Measurements from ENCODE around the gene WDR5. TPM values are rescaled to one million over a fixed set of nuclear protein-coding genes. Genes with fewer than 3 reads are reported as not detected.
A peak's percentile ranks its signal among the peaks of the same experiment; 100 is the strongest.

The WDR5 gene
- total RNA-seq, 2 experiments from 2014 or later: 41.0 to 42.5 TPM

DNA sequence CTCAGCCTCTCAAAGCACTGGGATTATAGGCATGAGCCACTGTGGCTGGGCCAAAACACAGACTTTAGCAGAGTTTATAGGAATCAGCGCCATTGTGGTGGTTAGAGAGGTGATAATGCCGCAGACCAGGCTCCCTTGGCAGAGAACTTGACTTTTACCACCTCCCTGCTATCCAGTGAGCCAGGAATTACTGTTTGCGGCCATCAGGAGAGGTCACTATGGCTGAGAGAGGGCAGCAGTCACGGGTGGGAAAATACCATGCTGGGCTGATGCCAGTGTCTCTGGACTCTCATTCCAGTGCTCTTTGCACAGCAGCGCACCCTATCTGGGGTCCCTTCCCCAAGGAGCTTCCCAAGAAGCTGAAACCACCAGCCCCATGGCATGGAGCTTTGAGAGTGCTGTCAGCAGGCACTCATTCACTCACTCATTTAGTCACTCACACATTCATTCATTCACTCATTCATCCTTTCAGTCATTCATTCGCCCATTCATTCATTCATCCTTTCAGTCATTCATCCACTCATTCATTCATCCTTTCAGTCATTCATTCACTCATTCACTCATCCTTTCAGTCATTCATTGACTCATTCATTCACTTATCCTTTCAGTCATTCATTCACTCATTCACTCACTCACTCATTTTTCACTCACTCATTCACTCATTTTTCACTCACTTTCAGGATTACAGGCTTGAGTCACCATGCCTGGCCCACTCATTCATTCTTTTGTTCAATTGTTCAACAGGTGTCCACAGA is 55.8 kb downstream of the WDR5 start:
- Mint-ChIP-seq H3K4me3 (no peak overlapping the region), H3K9me3 (no peaks in the 10 kb centered on the region), H3K27ac (no peak overlapping the region), H3K4me1 (peaks cover 9% of the 10 kb centered on the region), H3K36me3 (ENCODE audit: low read depth) (no peaks in the 10 kb centered on the region), H3K27me3 (peaks cover 9% of the 10 kb centered on the region)
- ChIA-PET POLR2A (no interaction called here), CTCF (no interaction called here)
- DNase-seq: no peak

DNA sequence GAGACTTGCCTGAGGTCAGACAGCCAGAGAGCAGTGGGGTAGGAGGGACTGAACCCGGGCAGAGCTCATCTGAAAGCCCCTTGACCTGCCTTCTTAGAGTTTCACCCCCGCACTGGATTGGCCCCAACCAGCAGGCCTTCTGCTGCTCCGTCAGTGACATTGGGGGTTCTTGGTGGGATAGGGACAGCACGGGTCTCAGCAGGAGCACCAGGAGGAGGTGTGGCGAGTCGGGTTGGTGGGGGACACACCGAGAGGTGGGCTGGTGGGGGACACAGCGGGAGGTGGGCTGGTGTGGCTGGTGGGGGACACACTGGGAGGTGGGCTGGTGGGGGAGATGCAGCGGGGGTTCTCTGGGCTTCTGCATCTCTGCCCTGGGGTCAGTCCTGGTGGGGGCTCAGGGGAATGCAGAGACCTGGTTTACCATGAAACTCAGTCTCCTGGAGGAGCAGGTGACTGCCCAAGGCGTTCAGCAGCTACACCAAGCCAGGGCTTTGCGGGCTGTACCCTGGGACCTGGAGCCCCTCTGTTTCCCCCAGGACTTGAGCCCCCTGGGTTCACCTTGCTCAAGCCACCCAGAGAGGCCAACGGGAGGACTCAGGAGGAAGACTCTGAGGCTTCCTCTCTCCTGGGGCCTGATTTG is 56.5 kb downstream of the WDR5 start:
- Mint-ChIP-seq H3K9me3 (no peaks in the 10 kb centered on the region), H3K27me3 (peaks cover 9% of the 10 kb centered on the region), H3K36me3 (ENCODE audit: low read depth) (no peaks in the 10 kb centered on the region), H3K27ac (no peak overlapping the region), H3K4me3 (no peak overlapping the region), H3K4me1 (peaks cover 13% of the 10 kb centered on the region)
- ChIA-PET POLR2A (no interaction called here), CTCF (no interaction called here)
- no peak for DNase-seq

DNA sequence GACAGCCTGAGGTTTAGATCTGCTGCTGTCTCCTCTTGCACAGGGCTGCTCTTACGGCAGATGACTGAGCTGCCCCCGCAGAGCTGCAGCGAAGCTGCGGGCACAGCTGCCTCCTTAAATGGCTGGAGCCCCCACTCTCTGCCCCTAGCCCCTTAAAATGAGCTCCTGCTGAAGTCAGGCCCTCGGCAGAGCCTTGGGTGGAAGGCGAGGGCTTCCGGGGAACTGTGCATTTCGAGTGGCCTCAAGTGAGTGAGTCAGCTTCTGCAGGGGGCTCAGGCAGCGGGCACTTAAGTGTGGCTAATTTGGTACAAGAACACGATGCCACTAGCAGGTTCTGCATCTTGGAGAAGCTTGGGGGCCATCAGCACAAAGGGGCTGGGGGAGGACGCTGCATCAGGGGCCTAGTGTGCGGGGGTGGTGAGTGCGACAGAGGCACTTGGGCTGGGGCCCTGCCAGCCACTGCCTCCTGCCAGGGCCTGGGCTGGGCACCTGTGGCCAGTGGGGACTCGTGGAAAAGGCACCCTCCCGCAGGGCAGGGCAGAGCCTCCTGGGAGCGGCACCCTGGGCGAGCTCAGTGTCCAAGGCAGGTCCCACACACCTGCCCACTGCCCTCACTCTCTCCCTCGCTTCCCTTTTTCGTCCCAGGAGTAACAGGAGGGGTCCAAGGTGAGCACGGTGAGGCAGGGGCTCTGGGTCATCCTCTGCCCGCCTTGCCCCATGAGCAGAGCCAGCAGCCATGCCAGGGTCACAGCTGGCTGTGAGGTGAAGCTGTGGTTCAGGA is 57.3 kb downstream of the WDR5 start:
- no peak for DNase-seq
- CTCF ChIA-PET: no interaction called here
- H3K4me1 Mint-ChIP-seq: peaks cover 17% of the 10 kb centered on the region
- H3K27me3 Mint-ChIP-seq: peaks cover 9% of the 10 kb centered on the region
- no peaks in the 10 kb centered on the region for H3K9me3 Mint-ChIP-seq
- H3K27ac Mint-ChIP-seq: no peak overlapping the region
- H3K4me3 Mint-ChIP-seq: no peak overlapping the region
- no peaks in the 10 kb centered on the region for H3K36me3 Mint-ChIP-seq (ENCODE audit: low read depth)
- POLR2A ChIA-PET: no interaction called here

DNA sequence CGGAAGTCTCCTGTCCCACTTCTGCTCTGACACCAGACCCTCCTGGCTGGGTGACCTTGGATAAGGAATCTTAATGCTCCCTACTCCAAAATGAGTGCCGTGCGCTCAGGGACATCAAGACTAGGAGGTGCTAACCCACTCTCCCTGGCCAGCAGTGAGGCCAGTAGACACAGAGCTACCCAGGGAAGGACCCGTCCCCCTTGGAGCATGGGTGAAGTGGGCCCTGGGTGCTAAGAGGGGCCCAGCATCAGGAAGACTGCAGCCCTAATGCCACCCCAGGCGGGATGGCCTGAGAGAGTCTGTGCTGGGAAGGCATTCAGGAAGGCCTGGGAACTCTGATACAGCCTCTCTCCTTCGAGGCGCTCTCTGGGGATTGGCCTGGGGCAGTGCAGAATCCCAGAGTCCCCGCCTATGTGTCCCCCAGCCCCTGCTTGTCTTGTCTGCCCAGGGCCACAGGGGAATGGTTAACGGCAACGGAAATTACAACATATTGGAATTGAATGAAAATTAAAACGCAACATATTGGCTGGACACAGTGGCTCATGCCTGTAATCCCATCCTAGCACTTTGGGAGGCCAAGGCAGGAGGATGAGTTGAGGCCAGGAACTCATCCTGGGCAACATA is 58.1 kb downstream of the WDR5 start:
- Mint-ChIP-seq H3K4me1 (peaks cover 22% of the 10 kb centered on the region), H3K4me3 (no peak overlapping the region), H3K27ac (no peak overlapping the region), H3K9me3 (no peaks in the 10 kb centered on the region), H3K27me3 (peaks cover 8% of the 10 kb centered on the region), H3K36me3 (ENCODE audit: low read depth) (no peaks in the 10 kb centered on the region)
- DNase-seq: no peak
- ChIA-PET POLR2A (no interaction called here), CTCF (no interaction called here)

DNA sequence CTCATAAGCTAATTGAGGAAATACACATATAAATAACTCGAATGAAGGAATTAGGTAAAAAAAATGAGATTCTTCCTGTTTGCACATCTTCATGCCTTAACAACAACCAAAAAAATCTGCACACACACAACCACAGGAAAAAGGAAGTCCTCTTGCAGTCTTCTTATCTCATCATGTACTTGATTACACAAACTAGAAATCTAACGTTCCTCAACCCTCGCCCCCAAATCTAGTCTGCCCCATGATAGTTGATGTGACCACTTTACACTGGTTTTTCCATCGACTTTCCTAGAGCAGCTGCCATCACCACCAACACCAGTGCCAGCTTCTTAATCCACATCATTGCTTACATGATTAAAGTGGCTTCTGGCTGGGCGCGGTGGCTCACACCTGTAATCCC is 59.7 kb downstream of the WDR5 start:
- peak; percentile 25 for DNase-seq
- peaks cover 3% of the 10 kb centered on the region for H3K27me3 Mint-ChIP-seq
- no peaks in the 10 kb centered on the region for H3K9me3 Mint-ChIP-seq
- no peaks in the 10 kb centered on the region for H3K36me3 Mint-ChIP-seq (ENCODE audit: low read depth)
- peak overlapping the region; percentile 65 for H3K27ac Mint-ChIP-seq
- POLR2A ChIA-PET: no interaction called here
- CTCF ChIA-PET: no interaction called here
- H3K4me3 Mint-ChIP-seq: no peak overlapping the region
- H3K4me1 Mint-ChIP-seq: peaks cover 23% of the 10 kb centered on the region

DNA sequence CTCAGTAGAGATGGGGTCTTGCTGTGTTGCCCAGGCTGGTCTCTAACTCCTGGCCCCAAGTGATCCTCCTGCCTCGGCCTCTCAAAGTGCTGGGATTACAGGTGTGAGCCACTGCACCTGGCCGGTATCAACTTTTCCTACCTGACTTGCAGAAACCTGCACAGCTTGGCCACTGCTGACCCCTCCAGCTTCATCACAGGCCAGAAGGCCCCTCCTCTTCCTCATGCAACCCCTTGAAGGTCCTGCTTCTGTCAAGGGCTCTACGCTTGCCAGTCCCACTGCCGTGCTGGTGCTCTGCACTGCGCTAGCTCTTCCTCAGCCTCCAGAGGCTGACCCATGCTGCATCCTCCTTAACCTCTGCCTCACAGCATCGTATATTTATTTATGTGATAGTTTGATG is 61.0 kb downstream of the WDR5 start:
- DNase-seq: no peak
- no peak overlapping the region for H3K4me3 Mint-ChIP-seq
- peak overlapping the region; percentile 41 for H3K27ac Mint-ChIP-seq
- H3K36me3 Mint-ChIP-seq (ENCODE audit: low read depth): no peaks in the 10 kb centered on the region
- H3K27me3 Mint-ChIP-seq: peaks cover 8% of the 10 kb centered on the region
- no peaks in the 10 kb centered on the region for H3K9me3 Mint-ChIP-seq
- peaks cover 23% of the 10 kb centered on the region for H3K4me1 Mint-ChIP-seq
- POLR2A ChIA-PET: no interaction called here
- CTCF ChIA-PET: no interaction called here

- peaks cover 23% of the 10 kb centered on the region for H3K4me1 Mint-ChIP-seq
- H3K27ac Mint-ChIP-seq: no peak overlapping the region
- no peaks in the 10 kb centered on the region for H3K36me3 Mint-ChIP-seq (ENCODE audit: low read depth)
- H3K9me3 Mint-ChIP-seq: no peaks in the 10 kb centered on the region
- ChIA-PET POLR2A (no interaction called here), CTCF (interaction anchor here (1.1 to 1.3 kb wide), 2 partner anchors 36 to 241 kb away, joined by 3 read pairs; no protein-coding TSS in a partner anchor)
- no peak overlapping the region for H3K4me3 Mint-ChIP-seq
- H3K27me3 Mint-ChIP-seq: peaks cover 12% of the 10 kb centered on the region
- no peak for DNase-seq
Measured at GRCh38 chr9:134198791-134199190, 62.9 kb downstream of the WDR5 start.

DNA sequence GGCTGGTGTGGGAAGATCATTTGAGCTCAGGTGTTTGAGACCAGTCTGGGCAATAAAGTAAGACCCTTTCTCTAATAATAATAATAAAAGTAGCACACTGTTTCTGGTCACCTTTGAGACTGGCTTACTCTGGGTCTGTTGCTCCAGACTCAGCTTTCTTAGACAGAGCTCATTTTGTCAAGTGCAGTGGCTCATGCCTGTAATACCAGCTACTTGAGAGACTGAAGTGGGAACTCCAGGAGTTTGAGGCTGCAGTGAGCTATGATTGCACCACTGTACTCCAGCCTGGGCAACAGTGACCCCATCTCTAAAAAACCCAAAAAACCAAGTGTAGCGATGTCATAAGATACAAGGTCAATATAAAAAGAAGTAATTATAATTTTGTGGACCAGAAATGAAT is 64.8 kb downstream of the WDR5 start:
- H3K4me3 Mint-ChIP-seq: no peak overlapping the region
- no peak overlapping the region for H3K27ac Mint-ChIP-seq
- no peaks in the 10 kb centered on the region for H3K9me3 Mint-ChIP-seq
- H3K27me3 Mint-ChIP-seq: peaks cover 29% of the 10 kb centered on the region
- ChIA-PET POLR2A (interaction anchor here (0.7 kb wide), 1 partner anchor 16 kb away, joined by 4 read pairs; no protein-coding TSS in a partner anchor), CTCF (no interaction called here)
- DNase-seq: no peak
- no peaks in the 10 kb centered on the region for H3K36me3 Mint-ChIP-seq (ENCODE audit: low read depth)
- H3K4me1 Mint-ChIP-seq: peaks cover 17% of the 10 kb centered on the region

DNA sequence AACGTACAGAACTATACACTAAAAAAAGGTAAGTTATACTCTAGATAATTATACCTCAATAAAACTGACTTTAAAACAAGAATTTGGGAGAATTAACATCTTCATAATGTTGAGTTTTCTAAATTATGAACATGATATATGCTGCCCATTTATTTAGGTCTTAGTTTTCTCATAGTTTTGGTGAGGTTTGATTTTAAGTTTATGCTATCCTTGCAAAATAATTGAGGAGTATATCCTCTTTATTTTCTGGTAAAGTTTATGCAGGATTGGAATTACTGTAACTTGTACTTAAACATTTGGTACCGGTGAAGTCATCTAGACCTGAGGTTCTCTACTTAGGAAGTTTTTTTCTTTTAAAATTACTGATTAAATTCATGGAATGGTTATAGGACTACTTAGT is 67.3 kb downstream of the WDR5 start:
- no peaks in the 10 kb centered on the region for H3K9me3 Mint-ChIP-seq
- no peaks in the 10 kb centered on the region for H3K36me3 Mint-ChIP-seq (ENCODE audit: low read depth)
- no peak for DNase-seq
- peaks cover 6% of the 10 kb centered on the region for H3K4me1 Mint-ChIP-seq
- H3K4me3 Mint-ChIP-seq: no peak overlapping the region
- ChIA-PET POLR2A (no interaction called here), CTCF (no interaction called here)
- H3K27ac Mint-ChIP-seq: no peak overlapping the region
- peaks cover 29% of the 10 kb centered on the region for H3K27me3 Mint-ChIP-seq

DNA sequence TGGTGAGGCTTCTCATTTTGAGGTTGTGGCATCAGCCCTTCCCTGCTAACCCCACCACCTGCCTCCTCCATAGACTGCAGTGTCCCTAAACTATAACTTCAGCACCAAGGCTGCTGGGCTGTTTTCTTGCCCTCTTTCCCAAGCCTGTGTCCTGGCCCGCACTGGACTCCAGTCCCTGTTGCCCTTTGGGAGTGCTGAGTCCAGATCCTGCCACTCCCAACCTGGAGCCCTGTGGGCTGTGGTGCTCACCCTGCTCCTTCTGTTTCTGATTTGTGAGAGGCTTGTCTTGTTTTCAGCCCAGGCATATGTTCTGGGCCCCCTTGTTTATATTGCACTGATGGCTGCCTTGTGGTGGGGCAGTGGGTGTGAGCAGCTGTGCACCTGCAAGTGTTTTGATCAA is 68.2 kb downstream of the WDR5 start:
- no peaks in the 10 kb centered on the region for H3K9me3 Mint-ChIP-seq
- CTCF ChIA-PET: no interaction called here
- H3K27me3 Mint-ChIP-seq: peaks cover 29% of the 10 kb centered on the region
- DNase-seq: no peak
- no peaks in the 10 kb centered on the region for H3K36me3 Mint-ChIP-seq (ENCODE audit: low read depth)
- H3K4me1 Mint-ChIP-seq: peaks cover 1% of the 10 kb centered on the region
- POLR2A ChIA-PET: no interaction called here
- no peak overlapping the region for H3K4me3 Mint-ChIP-seq
- no peak overlapping the region for H3K27ac Mint-ChIP-seq

DNA sequence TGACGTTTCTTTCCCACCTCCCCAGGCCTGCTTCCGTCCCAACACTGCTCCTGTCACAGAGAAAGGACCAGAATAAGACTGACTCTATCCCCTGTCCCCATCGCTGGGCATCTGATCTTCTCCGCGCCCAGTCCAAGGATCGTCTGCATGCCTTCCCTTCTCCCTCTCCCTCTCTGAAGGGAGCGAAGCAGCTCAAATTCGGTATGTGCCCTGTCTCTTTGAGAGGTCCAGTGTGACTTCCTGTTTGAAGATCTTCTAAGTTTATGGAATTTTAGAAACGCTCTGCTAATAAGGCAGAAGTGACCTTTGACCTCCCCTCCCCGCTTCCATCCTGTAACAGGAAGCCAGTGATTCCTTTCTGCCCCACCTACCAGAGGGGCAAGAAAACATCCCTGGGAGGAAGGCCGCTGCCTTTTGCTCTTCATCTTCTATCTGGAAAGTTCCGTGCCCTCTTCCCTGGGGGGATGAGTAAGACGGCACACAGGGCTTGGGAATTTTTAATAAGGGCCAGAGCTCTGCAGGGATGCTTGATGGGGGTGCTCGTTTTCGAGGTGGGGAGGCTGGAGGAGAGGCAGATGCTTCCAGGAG is 69.2 kb downstream of the WDR5 start:
- Mint-ChIP-seq H3K4me1 (no peaks in the 10 kb centered on the region), H3K4me3 (no peak overlapping the region), H3K27ac (no peak overlapping the region), H3K27me3 (peaks cover 29% of the 10 kb centered on the region), H3K36me3 (ENCODE audit: low read depth) (no peaks in the 10 kb centered on the region), H3K9me3 (no peaks in the 10 kb centered on the region)
- DNase-seq: no peak
- ChIA-PET CTCF (no interaction called here), POLR2A (no interaction called here)

GRCh38 chr9:134205672-134206310 is 69.9 kb downstream of the WDR5 start:
- Mint-ChIP-seq H3K4me3 (no peak overlapping the region), H3K36me3 (ENCODE audit: low read depth) (no peaks in the 10 kb centered on the region), H3K27me3 (peaks cover 28% of the 10 kb centered on the region), H3K9me3 (no peaks in the 10 kb centered on the region), H3K4me1 (no peaks in the 10 kb centered on the region), H3K27ac (no peak overlapping the region)
- CTCF ChIA-PET: no interaction called here
- POLR2A ChIA-PET: interaction anchor here (0.9 kb wide), 1 partner anchor 12 kb away, joined by 4 read pairs; no protein-coding TSS in a partner anchor
- DNase-seq: no peak
